Activated naive CD8-positive, alpha-beta T cell treated with anti-CD3 and anti-CD28 coated beads, Interleukin-2, amount 50 U/mL, for 16 hours (primary cell): ENCODE data around the gene ELK3.
"Not testable (repeated sequence)": the region's sequence is repeated elsewhere in the genome, so short reads cannot be mapped to it uniquely, and the experiment has no call there.

Experiments
- DNase-seq: peaks from one replicate; pipeline ENCODE4 v3.0.0-alpha.2; 2020; ENCODE audit warnings: low read depth, low spot score

ELK3 gene

GRCh38 chr12:96303653-96304052 lies 109.5 kb downstream of the ELK3 start:
- DNase-seq: no peak

DNA sequence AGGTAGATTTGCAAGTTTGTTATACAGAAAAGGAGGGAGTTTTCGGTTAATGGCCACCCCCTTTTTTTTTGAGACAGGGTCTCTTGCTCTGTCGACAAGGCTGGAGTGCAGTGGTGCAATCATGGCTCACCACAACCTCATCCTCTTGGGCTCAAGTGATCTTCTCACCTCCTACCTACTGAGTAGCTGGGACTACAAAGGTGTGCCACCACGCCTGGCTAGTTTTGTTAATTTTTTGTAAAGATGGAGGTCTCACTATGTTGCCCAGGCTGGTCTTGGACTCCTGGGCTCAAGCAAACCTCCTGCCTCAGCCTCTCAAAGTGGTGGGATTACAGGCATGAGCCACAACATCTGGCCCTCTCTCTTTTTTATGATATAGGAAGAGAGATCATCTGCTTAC lies 111.5 kb downstream of the ELK3 start:
- DNase-seq: no peak

DNA sequence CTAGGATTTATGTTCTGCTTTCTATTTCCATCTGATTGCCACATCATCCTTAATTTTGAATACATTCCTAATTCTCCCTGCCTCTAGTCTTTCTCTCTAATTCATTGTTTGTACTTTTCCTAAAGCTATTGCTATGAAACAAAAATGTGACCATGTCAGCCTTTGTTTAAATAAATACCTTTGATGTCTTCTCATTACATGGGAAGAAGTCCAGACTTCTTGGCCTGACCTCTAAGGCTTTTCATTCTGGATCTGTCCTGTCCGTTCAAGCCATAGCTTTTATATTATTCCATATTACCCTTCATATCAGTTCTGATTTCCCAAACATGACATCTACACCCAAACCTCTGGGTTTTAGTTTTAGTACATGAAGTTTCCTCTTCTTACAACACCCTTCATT lies 114.7 kb downstream of the ELK3 start:
- no peak for DNase-seq

DNA sequence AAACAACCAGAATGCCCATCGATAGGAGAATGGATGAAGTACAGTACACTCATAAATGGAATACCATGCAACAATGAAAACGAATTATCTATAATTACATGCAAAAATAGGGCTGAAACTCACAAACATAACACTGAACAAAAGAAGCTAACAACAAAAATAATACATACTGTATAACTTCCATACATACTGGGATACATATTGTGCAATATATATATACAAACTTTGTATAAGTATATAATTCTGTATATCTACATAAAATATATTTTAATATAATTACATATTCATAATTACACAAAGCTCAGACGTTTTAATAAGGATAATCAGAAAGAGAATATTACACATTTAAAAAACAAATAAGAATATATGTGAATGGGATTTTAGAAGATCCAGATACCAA lies 115.9 kb downstream of the ELK3 start:
- no peak for DNase-seq

DNA sequence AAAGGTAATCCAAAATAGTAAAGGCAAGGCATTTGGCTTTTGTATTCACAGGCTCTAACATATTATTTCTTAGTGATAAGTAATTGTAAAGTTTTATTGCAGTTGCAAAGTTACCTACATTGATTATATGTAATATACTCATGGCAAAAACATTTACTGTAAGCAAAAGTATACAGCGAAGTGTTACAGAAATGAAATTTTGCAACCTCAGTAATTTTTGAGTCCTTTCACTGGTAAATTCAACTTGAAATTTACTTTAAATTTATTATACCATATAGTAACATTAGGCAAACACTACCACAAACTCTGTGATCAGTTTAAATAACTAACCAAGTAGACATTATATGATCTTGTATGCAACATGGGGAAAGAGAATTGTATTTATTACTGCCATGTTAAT lies 117.0 kb downstream of the ELK3 start:
- DNase-seq: no peak

GRCh38 chr12:96313606-96314005 lies 119.4 kb downstream of the ELK3 start:
- no peak for DNase-seq

- DNase-seq: no peak
Observed at GRCh38 chr12:96314723-96315122, 120.5 kb downstream of the ELK3 start.

DNA sequence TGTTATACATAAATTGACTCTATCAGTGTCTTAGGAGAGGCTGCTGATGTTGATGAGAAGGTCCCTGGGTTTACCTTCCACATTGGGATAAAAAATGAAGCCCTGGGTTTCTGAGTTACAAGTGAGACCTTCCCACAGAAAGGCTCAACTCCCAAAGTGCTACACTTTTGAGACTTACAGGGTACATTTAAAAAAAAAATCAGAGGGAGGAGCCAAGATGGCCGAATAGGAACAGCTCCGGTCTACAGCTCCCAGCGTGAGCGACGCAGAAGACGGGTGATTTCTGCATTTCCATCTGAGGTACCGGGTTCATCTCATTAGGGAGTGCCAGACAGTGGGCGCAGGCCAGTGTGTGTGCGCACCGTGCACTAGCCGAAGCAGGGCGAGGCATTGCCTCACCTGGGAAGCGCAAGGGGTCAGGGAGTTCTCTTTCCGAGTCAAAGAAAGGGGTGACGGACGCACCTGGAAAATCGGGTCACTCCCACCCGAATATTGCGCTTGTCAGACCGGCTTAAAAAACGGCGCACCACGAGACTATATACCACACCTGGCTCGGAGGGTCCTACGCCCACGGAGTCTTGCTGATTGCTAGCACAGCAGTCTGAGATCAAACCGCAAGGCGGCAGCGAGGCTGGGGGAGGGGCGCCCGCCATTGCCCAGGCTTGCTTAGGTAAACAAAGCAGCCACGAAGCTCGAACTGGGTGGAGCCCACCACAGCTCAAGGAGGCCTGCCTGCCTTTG lies 121.7 kb downstream of the ELK3 start:
- DNase-seq: not testable (repeated sequence)

DNA sequence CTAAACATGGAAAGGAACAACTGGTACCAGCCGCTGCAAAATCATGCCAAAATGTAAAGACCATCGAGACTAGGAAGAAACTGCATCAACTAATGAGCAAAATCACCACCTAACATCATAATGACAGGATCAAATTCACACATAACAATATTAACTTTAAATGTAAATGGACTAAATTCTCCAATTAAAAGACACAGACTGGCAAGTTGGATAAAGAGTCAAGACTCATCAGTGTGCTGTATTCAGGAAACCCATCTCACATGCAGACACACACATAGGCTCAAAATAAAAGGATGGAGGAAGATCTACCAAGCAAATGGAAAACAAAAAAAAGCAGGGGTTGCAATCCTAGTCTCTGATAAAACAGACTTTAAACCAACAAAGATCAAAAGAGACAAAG lies 123.6 kb downstream of the ELK3 start:
- not testable (repeated sequence) for DNase-seq
